ENCODE measurements around the gene SIM1.

Gene SIM1

GRCh38 chr6:100456141-100456907, 8.4 kb downstream of the SIM1 start:
- no peak for DNase-seq

- DNase-seq, result no peak
Measured at GRCh38 chr6:100455230-100456124, 9.2 kb downstream of the SIM1 start.

GRCh38 chr6:100454551-100455229, 10.0 kb downstream of the SIM1 start:
- DNase-seq, result no peak

DNA sequence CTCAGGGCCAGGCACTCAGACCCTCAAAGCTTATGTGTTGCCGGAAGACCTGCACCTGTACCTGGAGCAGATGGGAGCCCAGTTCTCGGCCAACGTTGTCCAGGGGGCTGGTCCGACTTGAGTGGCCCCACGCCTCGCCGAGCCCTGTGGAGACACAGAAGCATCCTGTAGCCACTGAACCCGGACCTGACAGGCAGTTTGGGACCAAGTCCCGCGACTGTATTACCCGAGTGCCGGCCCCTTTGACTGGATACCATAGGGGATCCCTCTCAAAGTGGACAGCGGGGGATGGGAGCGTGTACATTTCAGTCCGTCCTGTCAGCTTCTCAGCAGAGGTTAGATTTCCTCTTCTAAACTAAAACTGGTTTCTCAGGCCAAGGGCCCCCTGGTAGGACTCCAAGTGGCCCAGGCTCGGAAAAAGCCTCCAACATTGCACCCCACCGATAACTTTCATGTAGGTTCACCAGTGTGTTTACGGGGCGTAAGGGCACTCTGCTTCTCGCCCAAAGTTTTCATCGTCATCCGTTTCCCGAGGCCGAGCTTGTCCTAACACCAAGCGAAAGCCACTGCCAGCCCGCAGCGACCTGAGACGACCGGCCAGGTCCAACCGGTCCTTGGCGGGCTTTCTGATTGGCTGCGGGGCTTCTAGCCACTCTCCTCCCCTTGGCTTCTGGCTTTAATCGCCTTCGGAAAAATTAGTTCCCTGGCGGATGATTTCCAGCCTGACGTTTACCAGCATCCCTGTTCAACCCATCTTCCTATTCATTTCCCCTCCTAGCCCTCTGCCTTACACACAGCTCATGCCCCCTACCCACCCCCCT, 10.8 kb downstream of the SIM1 start:
- DNase-seq, result no peak

DNA sequence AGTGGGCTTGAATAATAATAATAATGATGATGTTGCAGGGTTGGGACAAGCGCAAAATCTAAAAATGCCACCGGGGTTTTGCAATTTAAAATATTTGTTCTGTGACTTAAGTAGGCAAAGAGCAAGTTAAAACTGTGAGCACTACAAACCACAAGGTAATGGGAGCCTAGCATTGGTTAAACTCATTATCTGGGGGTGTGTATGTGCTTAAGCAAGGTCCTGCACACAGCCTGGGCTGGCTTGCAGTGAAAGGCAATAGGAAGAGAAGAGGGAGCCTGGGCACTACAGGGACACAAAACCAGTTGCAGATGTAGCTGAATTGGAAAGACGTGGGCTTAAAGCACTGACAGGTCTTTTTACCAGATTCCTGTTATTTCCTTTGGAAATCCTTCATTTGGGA, 11.7 kb downstream of the SIM1 start:
- DNase-seq, result no peak

- DNase-seq, result no peak
Measured at GRCh38 chr6:100451577-100451976, 13.1 kb downstream of the SIM1 start.

GRCh38 chr6:100449239-100449691, 15.5 kb downstream of the SIM1 start:
- no peak for DNase-seq

DNA sequence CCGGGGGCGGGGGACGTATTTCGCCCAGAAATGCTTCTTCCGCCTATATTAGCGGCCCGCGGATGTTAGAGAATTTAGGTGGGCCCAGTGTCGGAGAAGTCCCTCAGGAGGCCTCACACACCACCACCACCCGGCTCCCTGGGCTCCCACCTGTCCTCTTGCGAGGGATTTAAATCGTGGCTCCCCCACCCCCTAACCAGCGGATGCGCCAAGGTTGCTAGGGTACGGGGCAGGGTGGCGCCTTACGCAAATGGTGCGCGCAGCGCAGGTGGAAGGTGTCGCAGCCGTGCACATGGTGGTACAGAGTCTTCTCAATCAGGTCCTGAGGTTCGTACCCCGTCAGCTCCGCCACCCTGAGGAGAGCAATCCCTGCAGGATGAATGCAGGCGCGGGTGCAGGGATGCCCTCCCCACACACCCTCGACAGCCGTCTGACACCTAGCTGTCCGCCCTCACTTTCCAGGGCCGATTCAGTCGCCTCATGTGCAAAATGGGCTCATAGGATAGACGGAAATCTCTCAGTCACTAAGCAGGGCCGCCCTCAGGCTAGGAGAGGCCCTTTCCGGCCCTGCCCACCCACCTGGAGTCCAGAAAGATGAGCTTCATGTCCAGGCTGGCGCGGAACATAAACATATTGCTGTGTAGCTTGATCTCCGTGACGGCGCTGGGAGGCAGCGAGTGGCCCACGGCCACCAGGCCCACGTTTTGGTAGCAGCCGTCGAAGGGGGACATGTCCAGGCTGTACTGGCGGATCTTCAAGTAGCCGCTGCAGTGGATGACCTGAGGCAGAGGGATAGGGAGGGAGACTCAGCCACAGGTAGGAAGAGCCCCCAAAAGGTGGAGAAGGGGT, 16.6 kb downstream of the SIM1 start:
- no peak for DNase-seq

- DNase-seq, result no peak
Measured at GRCh38 chr6:100447081-100447899, 17.4 kb downstream of the SIM1 start.

- no peak for DNase-seq
Measured at GRCh38 chr6:100446115-100447080, 18.3 kb downstream of the SIM1 start.

GRCh38 chr6:100445512-100445911, 19.2 kb downstream of the SIM1 start:
- DNase-seq, result no peak

GRCh38 chr6:100440935-100441334, 23.8 kb downstream of the SIM1 start:
- DNase-seq, result no peak

DNA sequence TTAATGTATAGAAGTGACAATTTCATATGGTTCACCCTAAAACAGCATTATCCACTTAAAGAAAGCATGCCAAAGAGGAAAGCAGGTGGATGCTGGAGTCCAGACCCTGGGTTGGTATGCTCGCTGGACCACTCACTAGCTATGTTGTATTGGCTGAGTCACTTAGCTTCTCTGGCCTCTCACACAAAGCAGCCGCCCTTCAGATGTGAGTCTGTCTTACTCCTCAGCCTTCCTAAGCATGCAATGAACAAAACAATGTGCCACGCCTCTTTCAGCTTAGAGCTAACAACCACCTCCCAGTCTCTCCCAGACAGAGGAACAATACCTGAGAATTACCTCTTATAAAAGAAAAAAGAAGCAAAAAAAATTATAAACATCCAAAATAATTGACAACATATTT, 29.4 kb downstream of the SIM1 start:
- DNase-seq, result no peak

GRCh38 chr6:100433726-100434435, 30.8 kb downstream of the SIM1 start:
- no peak for DNase-seq

- no peak for DNase-seq
Measured at GRCh38 chr6:100432136-100432535, 32.6 kb downstream of the SIM1 start.

- no peak for DNase-seq
Measured at GRCh38 chr6:100430962-100431361, 33.8 kb downstream of the SIM1 start.

GRCh38 chr6:100427452-100427851, 37.3 kb downstream of the SIM1 start:
- DNase-seq, result peak; percentile 43

- no peak for DNase-seq
Measured at GRCh38 chr6:100426744-100427338, 37.9 kb downstream of the SIM1 start.

Data from MV-4-11 (cell line).